Peyer's patch (tissue), 4 donors: ENCODE results near the gene WFIKKN2. TPM values are rescaled to one million over a fixed set of nuclear protein-coding genes. Genes with fewer than 3 reads are reported as not detected.

Experiments
- DNase-seq, 3 donors: peaks; one replicate each; pipeline ENCODE4 v3.0.0-alpha.2; 2017 to 2019
- H3K27ac ChIP-seq, 4 donors: fragments of 200-600 bp; sonication (generic); one replicate each; pipeline ENCODE4 v1.5.1; 2016 to 2019
- H3K27me3 ChIP-seq, 2 donors: fragments of 200-600 bp; sonication (generic); one replicate each; pipeline ENCODE4 v1.5.1; 2019
- H3K36me3 ChIP-seq, 3 donors: fragments of 200-600 bp; sonication (generic); one replicate each; pipeline ENCODE4 v1.5.1; 2016 to 2019
- H3K4me1 ChIP-seq, 4 donors: fragments of 200-600 bp; sonication (generic); one replicate each; pipeline ENCODE4 v1.5.1; 2016 to 2019
- H3K4me3 ChIP-seq, 4 donors: fragments of 200-600 bp; sonication (generic); 1 replicate in 3 of 4; 2 replicates in 1 of 4; pipeline ENCODE4 v1.5.1; 2016 to 2019; ENCODE audit warnings: mild to moderate bottlenecking in 1 of 4
- H3K9me3 ChIP-seq, 4 donors: fragments of 200-600 bp; sonication (generic); one replicate each; pipeline ENCODE4 v1.5.1; 2016 to 2019; ENCODE audit warnings: mild to moderate bottlenecking in 1 of 4
- CTCF ChIP-seq, 6 experiments: fragments of 450-650 bp in 4 of 6; fragments of 200-600 bp in 2 of 6; sonication (generic) in 1 of 6; IDR thresholded peaks; one replicate each; pipeline ENCODE4 v1.5.1; 2017 to 2019; ENCODE audit warnings: antibody characterized with exemption in 6 of 6, mild to moderate bottlenecking in 3 of 6, moderate library complexity in 1 of 6
- POLR2A ChIP-seq, 2 donors: fragments of 450-650 bp; IDR thresholded peaks; one replicate each; pipeline ENCODE4 v1.5.1; 2017; ENCODE audit warnings: antibody characterized with exemption in 2 of 2, mild to moderate bottlenecking in 2 of 2, moderate library complexity in 2 of 2
- total RNA-seq, 4 donors: library from RNA; depleted of rRNA; stranded (reverse); fragments of >200 nt; gene quantifications; one replicate each; pipeline ENCODE4 v1.1.0, GENCODE V29; 2016

WFIKKN2 gene
- total RNA-seq, 4 donors from 2014 or later: not detected

GRCh38 chr17:50830352-50830751 lies 5.0 kb upstream of the WFIKKN2 start:
- H3K36me3 ChIP-seq: no peaks in the 10 kb centered on the region
- H3K4me1 ChIP-seq: peaks cover 0 to 8% (median 0%) of the 10 kb centered on the region in 4 donors
- H3K9me3 ChIP-seq: no peaks in the 10 kb centered on the region
- no peaks in the 10 kb centered on the region for H3K27me3 ChIP-seq
- H3K4me3 ChIP-seq: no peak overlapping the region
- no peak for DNase-seq
- TF ChIP-seq CTCF (IDR thresholded peaks at IDR 0.05) (no peak), POLR2A (IDR thresholded peaks at IDR 0.05) (no peak)
- no peak overlapping the region for H3K27ac ChIP-seq

GRCh38 chr17:50830994-50831393 lies 4.4 kb upstream of the WFIKKN2 start:
- peaks cover 0 to 12% (median 0%) of the 10 kb centered on the region in 4 donors for H3K4me1 ChIP-seq
- DNase-seq: no peak
- no peaks in the 10 kb centered on the region for H3K27me3 ChIP-seq
- TF ChIP-seq POLR2A (IDR thresholded peaks at IDR 0.05): no peak
- no peak for TF ChIP-seq CTCF (IDR thresholded peaks at IDR 0.05)
- H3K36me3 ChIP-seq: no peaks in the 10 kb centered on the region
- no peak overlapping the region for H3K27ac ChIP-seq
- no peak overlapping the region for H3K4me3 ChIP-seq
- no peaks in the 10 kb centered on the region for H3K9me3 ChIP-seq

- Histone ChIP-seq H3K4me1 (peaks cover 0 to 12% (median 0%) of the 10 kb centered on the region in 4 donors), H3K4me3 (no peak overlapping the region), H3K27ac (no peak overlapping the region), H3K27me3 (no peaks in the 10 kb centered on the region), H3K9me3 (no peaks in the 10 kb centered on the region), H3K36me3 (no peaks in the 10 kb centered on the region)
- no peak for DNase-seq
- TF ChIP-seq CTCF (IDR thresholded peaks at IDR 0.05) (no peak), POLR2A (IDR thresholded peaks at IDR 0.05) (no peak)
Measured at GRCh38 chr17:50831471-50831928, 3.9 kb upstream of the WFIKKN2 start.

- H3K9me3 ChIP-seq: no peaks in the 10 kb centered on the region
- peaks cover 0 to 12% (median 0%) of the 10 kb centered on the region in 4 donors for H3K4me1 ChIP-seq
- no peak for DNase-seq
- TF ChIP-seq CTCF (IDR thresholded peaks at IDR 0.05) (no peak), POLR2A (IDR thresholded peaks at IDR 0.05) (no peak)
- no peaks in the 10 kb centered on the region for H3K27me3 ChIP-seq
- no peak overlapping the region for H3K27ac ChIP-seq
- H3K4me3 ChIP-seq: no peak overlapping the region
- H3K36me3 ChIP-seq: no peaks in the 10 kb centered on the region
Measured at GRCh38 chr17:50832267-50832863, 3.0 kb upstream of the WFIKKN2 start.

- Histone ChIP-seq H3K9me3 (no peaks in the 10 kb centered on the region), H3K4me3 (no peak overlapping the region), H3K27me3 (no peaks in the 10 kb centered on the region), H3K36me3 (no peaks in the 10 kb centered on the region), H3K4me1 (peaks cover 0 to 12% (median 0%) of the 10 kb centered on the region in 4 donors), H3K27ac (no peak overlapping the region)
- TF ChIP-seq POLR2A (IDR thresholded peaks at IDR 0.05) (no peak), CTCF (IDR thresholded peaks at IDR 0.05) (no peak)
- no peak for DNase-seq
Measured at GRCh38 chr17:50832864-50833381, 2.5 kb upstream of the WFIKKN2 start.
